ENCODE measurements around the gene KIAA2012. TPM values are rescaled to one million over a fixed set of nuclear protein-coding genes. Genes with fewer than 3 reads are reported as not detected.

The KIAA2012 gene
- total and polyA plus RNA-seq, 2 of the 4 experiments (the other 2 are of a cell fraction), result under 0.01 to 0.09 TPM

DNA sequence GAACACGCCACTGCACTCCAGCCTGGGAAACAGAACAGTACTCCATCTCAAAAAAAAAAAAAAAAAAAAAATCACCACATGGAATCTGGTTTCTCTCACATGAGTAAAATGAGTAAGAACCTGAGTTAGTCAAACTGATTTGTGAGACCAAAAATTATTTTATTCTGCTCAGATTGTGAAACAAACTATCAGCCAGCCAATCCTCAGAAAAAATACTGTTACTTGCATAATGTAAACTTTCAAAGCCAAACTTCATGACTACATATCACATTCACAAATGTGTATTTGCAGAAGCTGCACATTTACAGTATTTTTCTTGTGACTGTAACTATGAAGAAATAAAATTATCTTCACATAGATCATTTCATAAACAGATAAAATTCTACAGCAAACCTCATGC is 142.1 kb downstream of the KIAA2012 start:
- no peak overlapping the region for H3K4me2 ChIP-seq (ENCODE audit: low read depth, low read length)
- no CpG with 5 or more reads among the region's 1 CpG for WGBS, 2 experiments (ENCODE audit: extremely low coverage in 2 of 2, insufficient read length in 1 of 2)
- H2AK5ac ChIP-seq (ENCODE audit: low read depth, low read length), result no peak overlapping the region
- no peak overlapping the region for H3K18ac ChIP-seq (ENCODE audit: low read depth, low read length)
- ChIA-PET CTCF (no interaction called here), POLR2A (ENCODE audit: unreplicated experiment) (no interaction called here)
- H3K9ac ChIP-seq (ENCODE audit: low read depth, low read length), result no peak overlapping the region
- H4K8ac ChIP-seq (ENCODE audit: low read depth in 2 of 2, low read length in 2 of 2), result no peak overlapping the region
- H3K4me1 ChIP-seq (ENCODE audit: control insufficient read depth, insufficient read depth, low read length), result no peaks in the 10 kb centered on the region
- intact Hi-C loops (cut with micrococcal nuclease), result no loop called here
- dilution Hi-C loops (cut with HindIII; ENCODE audit: low sequenced_read_pairs, unreplicated experiment), result no loop called here
- H4K91ac ChIP-seq (ENCODE audit: insufficient read depth, low read depth, low read length), result no peak overlapping the region
- no peak overlapping the region for H3K56ac ChIP-seq (ENCODE audit: extremely low read depth, insufficient read depth, low read length)
- BruUV-seq (replicated peaks), result no TSS peak
- H2BK15ac ChIP-seq (ENCODE audit: low read depth, low read length), result no peak overlapping the region
- H3K79me1 ChIP-seq (ENCODE audit: low read depth in 1 of 2, low read length in 2 of 2), result peaks cover 12 to 32% of the 10 kb centered on the region in 2 experiments; a peak in 3 of 4 replicates
- H4K5ac ChIP-seq (ENCODE audit: low read depth, low read length), result no peak overlapping the region
- H3K27ac ChIP-seq (ENCODE audit: insufficient read depth, low read length), result peak overlapping the region; percentile 49; the same call in 1 of the 2 replicates
- peak; percentile 84 for DNase-seq
- H3K23ac ChIP-seq (ENCODE audit: low read depth, low read length), result no peak overlapping the region
- ATAC-seq (ENCODE audit: low read depth), result peak; percentile 65
- no peaks in the 10 kb centered on the region for H3K27me3 ChIP-seq (ENCODE audit: control insufficient read depth, insufficient read depth, low read length)
- H3K4ac ChIP-seq (ENCODE audit: low read depth, low read length), result no peak overlapping the region
- H3K36me3 ChIP-seq (ENCODE audit: control insufficient read depth, insufficient read depth, low read length), result peaks cover 19% of the 10 kb centered on the region
- peaks cover 4% of the 10 kb centered on the region; the same call in 1 of the 2 replicates for H4K20me1 ChIP-seq (ENCODE audit: insufficient read depth, low read length)
- no peak overlapping the region for H2AK9ac ChIP-seq (replicated peaks; ENCODE audit: low read depth, low read length, poor library complexity)
- no peak overlapping the region for H2BK5ac ChIP-seq (ENCODE audit: low read depth, low read length, poor library complexity, severe bottlenecking)
- no peaks in the 10 kb centered on the region for H3K9me3 ChIP-seq (ENCODE audit: control insufficient read depth, insufficient read depth, low read length)
- TF ChIP-seq CEBPB (IDR thresholded peaks at IDR 0.05; ENCODE audit: low read depth, low read length) (peak; percentile 71), RAD21 (IDR thresholded peaks at IDR 0.05; ENCODE audit: low read length) (no peak), MXI1 (IDR thresholded peaks at IDR 0.05; ENCODE audit: borderline replicate concordance, low read depth, low read length) (no peak), POLR2A (IDR thresholded peaks at IDR 0.05; ENCODE audit: low read depth, low read length) (no peak), RFX5 (IDR thresholded peaks at IDR 0.05; ENCODE audit: low read depth, low read length) (no peak)
- TF ChIP-seq, protein P1, sequence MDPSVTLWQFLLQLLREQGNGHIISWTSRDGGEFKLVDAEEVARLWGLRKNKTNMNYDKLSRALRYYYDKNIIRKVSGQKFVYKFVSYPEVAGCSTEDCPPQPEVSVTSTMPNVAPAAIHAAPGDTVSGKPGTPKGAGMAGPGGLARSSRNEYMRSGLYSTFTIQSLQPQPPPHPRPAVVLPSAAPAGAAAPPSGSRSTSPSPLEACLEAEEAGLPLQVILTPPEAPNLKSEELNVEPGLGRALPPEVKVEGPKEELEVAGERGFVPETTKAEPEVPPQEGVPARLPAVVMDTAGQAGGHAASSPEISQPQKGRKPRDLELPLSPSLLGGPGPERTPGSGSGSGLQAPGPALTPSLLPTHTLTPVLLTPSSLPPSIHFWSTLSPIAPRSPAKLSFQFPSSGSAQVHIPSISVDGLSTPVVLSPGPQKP (IDR thresholded peaks at IDR 0.05; ENCODE audit: borderline replicate concordance, low read depth, low read length), result no peak
- no peak overlapping the region for H2BK120ac ChIP-seq (ENCODE audit: low read depth, low read length)
- no peak overlapping the region for H2AFZ ChIP-seq (replicated peaks; ENCODE audit: low read length, poor library complexity)
- H2BK20ac ChIP-seq (ENCODE audit: low read depth, low read length), result no peak overlapping the region
- no peak overlapping the region for H3K14ac ChIP-seq (replicated peaks; ENCODE audit: low read depth, low read length)
- H3K4me3 ChIP-seq (ENCODE audit: insufficient read depth, low read depth, low read length), result no peak overlapping the region
- in situ Hi-C loops (cut with MboI; ENCODE audit: low sequenced_read_pairs), result no loop called here
- H3K9me1 ChIP-seq (ENCODE audit: insufficient read depth, low read length), result no peaks in the 10 kb centered on the region

Data from IMR-90 (cell line).